ENCODE measurements around the gene MDFIC. TPM values are rescaled to one million over a fixed set of nuclear protein-coding genes. Genes with fewer than 3 reads are reported as not detected.

Gene MDFIC
- polyA plus RNA-seq, 1 of the 3 experiments (the other 2 are of a cell fraction) = 2.8 TPM

- no peaks in the 10 kb centered on the region for H3K4me1 ChIP-seq (ENCODE audit: control insufficient read depth in 1 of 2, insufficient read depth in 2 of 2, low read depth in 1 of 2, low read length in 1 of 2)
- POLR2A ChIA-PET = no interaction called here
- no peaks in the 10 kb centered on the region for H4K20me1 ChIP-seq (ENCODE audit: insufficient read depth)
- H3K36me3 ChIP-seq (replicated peaks in 1 of 2; ENCODE audit: control insufficient read depth in 1 of 2, insufficient read depth in 2 of 2, low read length in 1 of 2) = no peaks in the 10 kb centered on the region
- H3K9me2 ChIP-seq = no peaks in the 10 kb centered on the region
- H3K4me2 ChIP-seq = no peak overlapping the region
- no peak overlapping the region for H2AFZ ChIP-seq (ENCODE audit: low read depth)
- CTCF ChIA-PET = no interaction called here
- no peak overlapping the region for H3K27ac ChIP-seq (ENCODE audit: low read depth in 2 of 2, low read length in 1 of 2)
- 9% methylated on average over 6 of the region's 6 CpGs for WGBS (ENCODE audit: low lambda C conversion rate)
- H3K79me2 ChIP-seq (ENCODE audit: insufficient read depth) = no peaks in the 10 kb centered on the region
- H3F3A ChIP-seq (replicated peaks; ENCODE audit: insufficient read depth) = no peaks in the 10 kb centered on the region
- DNase-seq = no peak
- H3K27me3 ChIP-seq (ENCODE audit: insufficient read depth) = peaks cover 16% of the 10 kb centered on the region; the same call in 1 of the 2 replicates
- no peak overlapping the region for H3K9ac ChIP-seq
- no peaks in the 10 kb centered on the region for H3K9me3 ChIP-seq
- no peak for TF ChIP-seq MEF2A (IDR thresholded peaks at IDR 0.05; ENCODE audit: borderline replicate concordance, low read depth)
- TF ChIP-seq RCOR1 (IDR thresholded peaks at IDR 0.05; ENCODE audit: low read length) = no peak
- TF ChIP-seq JUND (IDR thresholded peaks at IDR 0.05) = no peak
- TF ChIP-seq SIN3A (IDR thresholded peaks at IDR 0.05; ENCODE audit: borderline replicate concordance, low read depth, low read length) = no peak
- TF ChIP-seq ELF1 (IDR thresholded peaks at IDR 0.05) = no peak
- TF ChIP-seq NRF1 (IDR thresholded peaks at IDR 0.05; ENCODE audit: low read depth, low read length) = no peak
- TF ChIP-seq, protein P1, sequence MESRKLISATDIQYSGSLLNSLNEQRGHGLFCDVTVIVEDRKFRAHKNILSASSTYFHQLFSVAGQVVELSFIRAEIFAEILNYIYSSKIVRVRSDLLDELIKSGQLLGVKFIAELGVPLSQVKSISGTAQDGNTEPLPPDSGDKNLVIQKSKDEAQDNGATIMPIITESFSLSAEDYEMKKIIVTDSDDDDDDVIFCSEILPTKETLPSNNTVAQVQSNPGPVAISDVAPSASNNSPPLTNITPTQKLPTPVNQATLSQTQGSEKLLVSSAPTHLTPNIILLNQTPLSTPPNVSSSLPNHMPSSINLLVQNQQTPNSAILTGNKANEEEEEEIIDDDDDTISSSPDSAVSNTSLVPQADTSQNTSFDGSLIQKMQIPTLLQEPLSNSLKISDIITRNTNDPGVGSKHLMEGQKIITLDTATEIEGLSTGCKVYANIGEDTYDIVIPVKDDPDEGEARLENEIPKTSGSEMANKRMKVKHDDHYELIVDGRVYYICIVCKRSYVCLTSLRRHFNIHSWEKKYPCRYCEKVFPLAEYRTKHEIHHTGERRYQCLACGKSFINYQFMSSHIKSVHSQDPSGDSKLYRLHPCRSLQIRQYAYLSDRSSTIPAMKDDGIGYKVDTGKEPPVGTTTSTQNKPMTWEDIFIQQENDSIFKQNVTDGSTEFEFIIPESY (IDR thresholded peaks at IDR 0.05; ENCODE audit: borderline replicate concordance, low read depth) = no peak
- TF ChIP-seq TEAD4 (IDR thresholded peaks at IDR 0.05; ENCODE audit: borderline replicate concordance, insufficient read depth) = no peak
- no peak for TF ChIP-seq RAD21 (IDR thresholded peaks at IDR 0.05; ENCODE audit: low read length)
- TF ChIP-seq RFX5 (IDR thresholded peaks at IDR 0.05; ENCODE audit: low read length) = no peak
- TF ChIP-seq POLR2AphosphoS5 (IDR thresholded peaks at IDR 0.05; ENCODE audit: low read depth, low read length) = no peak
- no peak for TF ChIP-seq FOSL2 (IDR thresholded peaks at IDR 0.05; ENCODE audit: borderline replicate concordance, low read depth)
- no peak for TF ChIP-seq GATA2 (CRISPR knock-in tag; IDR thresholded peaks at IDR 0.05)
- TF ChIP-seq GABPA (IDR thresholded peaks at IDR 0.05; ENCODE audit: low read depth) = no peak
- no peak for TF ChIP-seq RXRA (IDR thresholded peaks at IDR 0.05; ENCODE audit: borderline replicate concordance, low read depth)
- no peak for TF ChIP-seq NFIC (IDR thresholded peaks at IDR 0.05; ENCODE audit: borderline replicate concordance)
- TF ChIP-seq MXI1 (IDR thresholded peaks at IDR 0.05; ENCODE audit: low read depth, low read length) = no peak
- TF ChIP-seq, protein P2, sequence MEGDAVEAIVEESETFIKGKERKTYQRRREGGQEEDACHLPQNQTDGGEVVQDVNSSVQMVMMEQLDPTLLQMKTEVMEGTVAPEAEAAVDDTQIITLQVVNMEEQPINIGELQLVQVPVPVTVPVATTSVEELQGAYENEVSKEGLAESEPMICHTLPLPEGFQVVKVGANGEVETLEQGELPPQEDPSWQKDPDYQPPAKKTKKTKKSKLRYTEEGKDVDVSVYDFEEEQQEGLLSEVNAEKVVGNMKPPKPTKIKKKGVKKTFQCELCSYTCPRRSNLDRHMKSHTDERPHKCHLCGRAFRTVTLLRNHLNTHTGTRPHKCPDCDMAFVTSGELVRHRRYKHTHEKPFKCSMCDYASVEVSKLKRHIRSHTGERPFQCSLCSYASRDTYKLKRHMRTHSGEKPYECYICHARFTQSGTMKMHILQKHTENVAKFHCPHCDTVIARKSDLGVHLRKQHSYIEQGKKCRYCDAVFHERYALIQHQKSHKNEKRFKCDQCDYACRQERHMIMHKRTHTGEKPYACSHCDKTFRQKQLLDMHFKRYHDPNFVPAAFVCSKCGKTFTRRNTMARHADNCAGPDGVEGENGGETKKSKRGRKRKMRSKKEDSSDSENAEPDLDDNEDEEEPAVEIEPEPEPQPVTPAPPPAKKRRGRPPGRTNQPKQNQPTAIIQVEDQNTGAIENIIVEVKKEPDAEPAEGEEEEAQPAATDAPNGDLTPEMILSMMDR (IDR thresholded peaks at IDR 0.05) = no peak
- no peak for TF ChIP-seq EP300 (IDR thresholded peaks at IDR 0.05; ENCODE audit: borderline replicate concordance in 1 of 2, low read depth in 1 of 2, low read length in 1 of 2)
- TF ChIP-seq, protein P3, sequence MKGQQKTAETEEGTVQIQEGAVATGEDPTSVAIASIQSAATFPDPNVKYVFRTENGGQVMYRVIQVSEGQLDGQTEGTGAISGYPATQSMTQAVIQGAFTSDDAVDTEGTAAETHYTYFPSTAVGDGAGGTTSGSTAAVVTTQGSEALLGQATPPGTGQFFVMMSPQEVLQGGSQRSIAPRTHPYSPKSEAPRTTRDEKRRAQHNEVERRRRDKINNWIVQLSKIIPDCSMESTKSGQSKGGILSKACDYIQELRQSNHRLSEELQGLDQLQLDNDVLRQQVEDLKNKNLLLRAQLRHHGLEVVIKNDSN (IDR thresholded peaks at IDR 0.05; ENCODE audit: borderline replicate concordance, low read depth) = no peak
- H3K4me3 ChIP-seq (ENCODE audit: low read depth in 2 of 2, low read length in 1 of 2) = no peak overlapping the region
Measured at GRCh38 chr7:114916261-114916892, 5.5 kb upstream of the MDFIC start.
